ENCODE data around the gene HBA2.
A peak's percentile ranks its signal among the peaks of the same experiment; 100 is the strongest.

The HBA2 gene

GRCh38 chr16:180681-181564, 8.2 kb downstream of the HBA2 start:
- peak; percentile 96 for DNase-seq (ENCODE audit: insufficient read length, low spot score)
- TF ChIP-seq POU2F2 (IDR thresholded peaks at IDR 0.05; ENCODE audit: low read depth, low read length) (no peak), POLR2AphosphoS5 (IDR thresholded peaks at IDR 0.05; ENCODE audit: low read depth, low read length) (no peak)
- FAIRE-seq = peak; percentile 95

DNA sequence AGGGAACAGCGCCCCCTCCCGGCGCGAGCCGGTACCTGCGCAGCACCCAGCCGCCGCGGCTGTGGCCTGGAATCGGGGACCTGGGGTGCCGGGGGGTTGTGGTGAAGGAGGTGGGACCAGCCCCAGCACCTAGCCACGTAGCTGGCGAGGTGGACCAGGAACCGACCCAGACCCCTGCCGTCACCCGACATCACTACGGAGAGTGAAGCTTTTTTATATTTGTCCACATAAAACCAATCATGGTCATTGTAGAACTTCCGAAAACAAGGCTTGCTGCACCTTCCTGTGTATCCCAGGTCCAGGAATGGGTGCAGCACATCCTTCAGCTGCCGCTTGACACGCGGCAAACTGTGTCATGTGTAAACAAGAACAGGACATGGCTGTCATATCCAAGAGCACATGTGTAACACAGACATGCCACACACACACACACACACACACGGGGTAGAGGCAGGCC, 8.9 kb downstream of the HBA2 start:
- FAIRE-seq (no peak), DNase-seq (ENCODE audit: insufficient read length, low spot score) (no peak)
- no peak for TF ChIP-seq POU2F2 (IDR thresholded peaks at IDR 0.05; ENCODE audit: low read depth, low read length)
- no peak for TF ChIP-seq POLR2AphosphoS5 (IDR thresholded peaks at IDR 0.05; ENCODE audit: low read depth, low read length)
- no peak for TF ChIP-seq TAF1 (IDR thresholded peaks at IDR 0.05; ENCODE audit: low read depth, low read length)
- no peak for TF ChIP-seq SPI1 (IDR thresholded peaks at IDR 0.05; ENCODE audit: low read depth, low read length)
- no peak for TF ChIP-seq PAX5 (IDR thresholded peaks at IDR 0.05; ENCODE audit: insufficient read depth, low read length, severe bottlenecking)
- TF ChIP-seq POLR2A (IDR thresholded peaks at IDR 0.05; ENCODE audit: low read depth, low read length) = peak; percentile 41; the same call in 1 of the 2 replicates

- no peak for TF ChIP-seq TAF1 (IDR thresholded peaks at IDR 0.05; ENCODE audit: low read depth, low read length)
- peak; percentile 19; the same call in 1 of the 2 replicates for TF ChIP-seq POLR2AphosphoS5 (IDR thresholded peaks at IDR 0.05; ENCODE audit: low read depth, low read length)
- no peak for DNase-seq (ENCODE audit: insufficient read length, low spot score)
- FAIRE-seq = no peak
Observed at GRCh38 chr16:183005-183404, 10.3 kb downstream of the HBA2 start.

- DNase-seq (ENCODE audit: insufficient read length, low spot score) (no peak), FAIRE-seq (no peak)
- TF ChIP-seq TAF1 (IDR thresholded peaks at IDR 0.05; ENCODE audit: low read depth, low read length) (no peak), PAX5 (IDR thresholded peaks at IDR 0.05; ENCODE audit: insufficient read depth, low read length, severe bottlenecking) (no peak), POLR2AphosphoS5 (IDR thresholded peaks at IDR 0.05; ENCODE audit: low read depth, low read length) (no peak)
Observed at GRCh38 chr16:185213-185612, 12.5 kb downstream of the HBA2 start.

DNA sequence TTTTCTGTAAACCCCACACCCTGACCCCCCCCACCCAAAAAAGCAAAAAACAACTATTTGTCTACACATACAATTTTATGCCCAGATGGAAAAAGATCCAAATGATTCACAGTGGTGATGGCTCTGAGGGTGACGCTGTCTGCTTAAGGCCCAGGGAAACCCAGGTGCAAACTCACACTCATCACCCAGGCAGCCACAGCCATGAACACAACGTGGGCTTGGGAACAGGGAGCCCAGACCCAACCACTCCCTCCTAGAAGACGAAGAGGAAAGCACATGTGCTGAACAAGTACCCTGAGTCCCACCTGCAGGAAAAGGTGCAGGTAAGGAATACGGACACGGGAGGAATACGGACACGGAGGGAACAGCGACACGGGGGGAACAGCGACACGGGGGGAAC, 13.0 kb downstream of the HBA2 start:
- no peak for FAIRE-seq
- DNase-seq (ENCODE audit: insufficient read length, low spot score) = no peak
- no peak for TF ChIP-seq PAX5 (IDR thresholded peaks at IDR 0.05; ENCODE audit: insufficient read depth, low read length, severe bottlenecking)
- no peak for TF ChIP-seq POLR2AphosphoS5 (IDR thresholded peaks at IDR 0.05; ENCODE audit: low read depth, low read length)
- TF ChIP-seq SPI1 (IDR thresholded peaks at IDR 0.05; ENCODE audit: low read depth, low read length) = no peak
- no peak for TF ChIP-seq TAF1 (IDR thresholded peaks at IDR 0.05; ENCODE audit: low read depth, low read length)
- TF ChIP-seq POU2F2 (IDR thresholded peaks at IDR 0.05; ENCODE audit: low read depth, low read length) = no peak
- TF ChIP-seq POLR2A (IDR thresholded peaks at IDR 0.05; ENCODE audit: low read depth, low read length) = no peak

DNA sequence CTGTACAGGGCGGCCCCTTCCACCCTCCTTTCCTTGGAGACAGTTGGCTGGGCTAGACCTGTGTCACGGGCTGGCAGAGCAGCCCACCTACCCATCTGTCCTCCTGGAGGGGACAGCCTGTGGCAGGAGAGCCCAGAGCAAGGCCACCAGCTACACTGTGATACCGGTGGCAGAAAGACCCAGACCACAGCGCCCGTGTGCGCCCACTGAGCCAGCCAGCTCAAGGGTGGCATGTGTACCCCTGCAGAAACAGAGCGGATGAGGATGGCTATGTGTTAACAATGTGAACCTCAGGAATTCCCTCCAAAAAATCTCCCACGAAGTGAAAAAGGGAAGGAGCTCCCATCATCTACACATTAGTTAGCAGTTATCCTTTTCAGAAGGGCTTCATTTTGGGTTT, 14.7 kb downstream of the HBA2 start:
- no peak for FAIRE-seq
- DNase-seq (ENCODE audit: insufficient read length, low spot score) = no peak
- TF ChIP-seq POU2F2 (IDR thresholded peaks at IDR 0.05; ENCODE audit: low read depth, low read length) (no peak), POLR2A (IDR thresholded peaks at IDR 0.05; ENCODE audit: low read depth, low read length) (no peak), TAF1 (IDR thresholded peaks at IDR 0.05; ENCODE audit: low read depth, low read length) (no peak), SPI1 (IDR thresholded peaks at IDR 0.05; ENCODE audit: low read depth, low read length) (no peak), POLR2AphosphoS5 (IDR thresholded peaks at IDR 0.05; ENCODE audit: low read depth, low read length) (no peak), PAX5 (IDR thresholded peaks at IDR 0.05; ENCODE audit: insufficient read depth, low read length, severe bottlenecking) (no peak)

- TF ChIP-seq PAX5 (IDR thresholded peaks at IDR 0.05; ENCODE audit: insufficient read depth, low read length, severe bottlenecking) (no peak), TAF1 (IDR thresholded peaks at IDR 0.05; ENCODE audit: low read depth, low read length) (no peak), POLR2AphosphoS5 (IDR thresholded peaks at IDR 0.05; ENCODE audit: low read depth, low read length) (no peak), POLR2A (IDR thresholded peaks at IDR 0.05; ENCODE audit: low read depth, low read length) (no peak), POU2F2 (IDR thresholded peaks at IDR 0.05; ENCODE audit: low read depth, low read length) (no peak), SPI1 (IDR thresholded peaks at IDR 0.05; ENCODE audit: low read depth, low read length) (no peak)
- peak; percentile 83 for FAIRE-seq
- DNase-seq (ENCODE audit: insufficient read length, low spot score) = no peak
Observed at GRCh38 chr16:188674-189073, 16.0 kb downstream of the HBA2 start.

DNA sequence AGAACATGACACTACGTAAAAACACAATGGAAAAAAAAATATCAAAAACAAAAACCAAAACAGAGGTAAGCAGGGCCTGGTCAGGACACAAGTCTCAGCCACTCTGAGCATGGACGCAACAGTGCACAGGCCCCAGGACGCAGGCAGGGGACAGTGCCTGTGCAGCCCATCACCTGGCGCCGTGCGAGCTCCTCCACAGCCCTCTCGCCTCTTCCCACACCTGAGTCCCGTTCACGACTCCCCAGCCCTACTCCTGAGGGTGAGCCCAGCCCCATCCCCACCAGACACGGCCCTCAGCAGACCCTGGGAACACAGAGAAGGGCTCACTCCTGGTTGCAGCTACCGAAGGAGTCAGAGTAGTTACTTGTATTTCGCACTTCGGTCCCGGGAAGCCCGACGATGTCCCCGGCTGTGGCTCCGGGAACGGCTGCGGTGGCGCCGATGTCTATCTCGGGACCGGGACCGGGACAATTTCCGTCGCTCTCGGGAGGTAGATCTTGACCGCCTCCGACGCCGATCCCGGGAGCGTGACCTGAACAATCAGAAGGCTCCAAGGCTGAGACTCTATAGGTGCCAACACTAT, 17.0 kb downstream of the HBA2 start:
- FAIRE-seq = no peak
- DNase-seq (ENCODE audit: insufficient read length, low spot score) = no peak

GRCh38 chr16:191831-192230, 19.2 kb downstream of the HBA2 start:
- FAIRE-seq (peak; percentile 20), DNase-seq (ENCODE audit: insufficient read length, low spot score) (no peak)
- no peak for TF ChIP-seq POLR2AphosphoS5 (IDR thresholded peaks at IDR 0.05; ENCODE audit: low read depth, low read length)
- TF ChIP-seq TAF1 (IDR thresholded peaks at IDR 0.05; ENCODE audit: low read depth, low read length) = no peak
- no peak for TF ChIP-seq PAX5 (IDR thresholded peaks at IDR 0.05; ENCODE audit: insufficient read depth, low read length, severe bottlenecking)
- TF ChIP-seq SPI1 (IDR thresholded peaks at IDR 0.05; ENCODE audit: low read depth, low read length) = no peak
- no peak for TF ChIP-seq POLR2A (IDR thresholded peaks at IDR 0.05; ENCODE audit: low read depth, low read length)
- no peak for TF ChIP-seq POU2F2 (IDR thresholded peaks at IDR 0.05; ENCODE audit: low read depth, low read length)

More for the DNA sequence above, 17.0 kb downstream of the HBA2 start:
- peak; percentile 19; the same call in 1 of the 2 replicates for TF ChIP-seq POLR2A (IDR thresholded peaks at IDR 0.05; ENCODE audit: low read depth, low read length)
- TF ChIP-seq SPI1 (IDR thresholded peaks at IDR 0.05; ENCODE audit: low read depth, low read length) = no peak
- no peak for TF ChIP-seq TAF1 (IDR thresholded peaks at IDR 0.05; ENCODE audit: low read depth, low read length)
- TF ChIP-seq PAX5 (IDR thresholded peaks at IDR 0.05; ENCODE audit: insufficient read depth, low read length, severe bottlenecking) = no peak

DNA sequence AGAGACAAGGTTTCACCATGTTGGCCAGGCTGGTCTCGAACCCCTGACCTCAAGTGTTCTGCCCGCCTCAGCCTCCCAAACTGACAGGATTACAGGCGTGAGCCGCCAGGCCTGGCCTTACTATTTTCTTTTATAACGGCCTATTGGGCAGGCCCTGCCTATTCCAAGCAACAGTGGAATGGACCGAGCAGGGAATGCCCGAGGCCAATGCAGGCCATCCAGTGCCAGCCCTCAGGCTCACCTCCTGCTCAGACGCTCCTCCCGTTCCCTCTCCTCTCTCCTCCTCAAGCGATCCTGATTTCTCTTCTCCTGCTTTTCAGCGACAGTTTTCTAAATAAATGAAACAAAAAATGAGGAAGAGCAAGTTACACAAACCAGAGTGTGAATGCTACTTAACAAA, 20.0 kb downstream of the HBA2 start:
- FAIRE-seq = no peak

More for the DNA sequence above, 20.0 kb downstream of the HBA2 start:
- TF ChIP-seq POLR2A (IDR thresholded peaks at IDR 0.05; ENCODE audit: low read depth, low read length) (no peak), POU2F2 (IDR thresholded peaks at IDR 0.05; ENCODE audit: low read depth, low read length) (no peak), POLR2AphosphoS5 (IDR thresholded peaks at IDR 0.05; ENCODE audit: low read depth, low read length) (no peak), PAX5 (IDR thresholded peaks at IDR 0.05; ENCODE audit: insufficient read depth, low read length, severe bottlenecking) (no peak), TAF1 (IDR thresholded peaks at IDR 0.05; ENCODE audit: low read depth, low read length) (no peak), SPI1 (IDR thresholded peaks at IDR 0.05; ENCODE audit: low read depth, low read length) (no peak)
- no peak for DNase-seq (ENCODE audit: insufficient read length, low spot score)
